HUES64 (cell line): ENCODE measurements around the gene NDUFAF3.

Source experiments
- H3K27ac ChIP-seq: 2 replicates; pipeline ENCODE4 v1.7.0; 2013; ENCODE audit warnings: low read depth, low read length, inconsistent platforms
- H3K27me3 ChIP-seq: 2 replicates; pipeline ENCODE4 v1.6.1; 2013; ENCODE audit warnings: mild to moderate bottlenecking, low read length; ENCODE audit not compliant: insufficient read depth
- H3K36me3 ChIP-seq: 2 replicates; pipeline ENCODE4 v1.6.1; 2013; ENCODE audit warnings: mild to moderate bottlenecking, low read length; ENCODE audit not compliant: insufficient read depth
- H3K4me1 ChIP-seq: 2 replicates; pipeline ENCODE4 v1.6.1; 2013; ENCODE audit warnings: mild to moderate bottlenecking, low read length, moderate library complexity; ENCODE audit not compliant: insufficient read depth
- H3K4me3 ChIP-seq: 2 replicates; pipeline ENCODE4 v1.5.1; 2013; ENCODE audit warnings: mild to moderate bottlenecking, low read length, moderate library complexity
- H3K9ac ChIP-seq: 2 replicates; pipeline ENCODE4 v1.6.1; 2013; ENCODE audit warnings: mild to moderate bottlenecking, low read depth, low read length
- H3K9me3 ChIP-seq: 2 replicates; pipeline ENCODE4 v1.6.1; 2013; ENCODE audit warnings: low read depth, low read length; ENCODE audit not compliant: insufficient read depth
- WGBS: fragments of 150-250, 120-280 bp; methylation state at CpG from one replicate; pipeline ENCODE4 v1.1.7; 2013; ENCODE audit warnings: missing lambda C conversion rate; 5-methylcytosine and 5-hydroxymethylcytosine counted together

Gene NDUFAF3

DNA sequence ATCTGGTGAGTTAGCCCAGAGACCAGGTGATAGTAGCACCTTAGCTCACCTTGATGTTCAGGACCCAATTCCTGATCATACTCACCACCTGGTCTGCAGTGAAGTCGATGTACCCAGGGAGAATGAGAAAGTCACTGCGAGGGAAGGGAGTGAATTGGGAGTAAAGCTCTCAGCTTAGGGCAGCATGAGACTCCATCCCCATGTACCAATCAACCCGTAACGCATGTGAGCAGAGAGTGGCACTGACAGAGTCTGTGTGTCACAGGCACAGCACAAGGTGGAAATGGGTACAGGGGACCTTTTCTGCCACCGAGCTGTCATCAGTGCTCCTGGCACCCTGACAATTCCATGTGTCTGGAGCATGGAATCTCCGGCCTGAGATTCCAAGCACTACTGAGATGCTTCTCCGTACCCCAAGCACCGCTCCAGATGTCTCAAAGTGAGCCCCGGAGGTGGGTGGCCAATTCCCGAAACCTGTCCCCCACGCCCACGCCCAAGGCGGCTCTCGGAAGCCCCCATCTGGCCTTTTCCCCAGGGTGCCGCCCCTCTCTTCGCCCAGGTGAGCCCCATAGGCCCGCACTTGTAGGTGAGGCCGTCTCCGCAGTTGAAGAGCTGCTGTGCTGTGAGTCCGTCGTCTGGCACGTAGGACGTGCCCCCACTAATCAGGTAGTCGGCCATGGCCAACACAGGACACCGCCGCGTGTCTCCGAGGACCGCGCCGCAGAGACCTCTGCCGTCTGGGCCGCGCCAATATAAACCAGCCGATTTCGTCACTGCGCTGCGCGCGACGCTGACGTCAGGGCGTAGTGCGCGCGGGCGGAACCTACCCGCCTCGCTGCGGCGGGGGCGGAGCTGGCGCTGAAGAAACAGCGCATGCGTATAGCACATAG lies 7.0 kb downstream of the NDUFAF3 start, which contains the start of gene IMPDH2:
Gene IMPDH2, minus strand, starts transcription at position 726 of the 890 bp plus-strand sequence. Its CDS starts 48 bp downstream, at position 678.
- peaks cover 86% of the 10 kb centered on the region for H3K36me3 ChIP-seq

DNA sequence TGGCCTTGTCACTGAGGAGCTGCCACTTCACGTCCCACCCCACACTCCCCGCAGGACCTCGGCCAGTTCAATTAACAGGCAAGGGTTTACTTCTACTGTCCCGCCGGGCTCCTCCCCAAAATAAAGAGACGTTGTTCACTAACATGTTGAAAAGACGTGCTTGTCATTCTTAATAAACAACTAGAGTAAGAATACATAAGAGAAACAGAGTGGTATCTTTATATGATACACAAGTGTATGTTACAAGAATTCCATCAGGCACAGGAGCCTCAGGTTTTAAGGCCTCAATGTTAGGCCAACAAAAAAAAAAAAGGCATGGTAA lies 7.6 kb downstream of the NDUFAF3 start:
- Histone ChIP-seq H3K4me3 (no peak overlapping the region), H3K36me3 (peaks cover 86% of the 10 kb centered on the region), H3K9me3 (no peaks in the 10 kb centered on the region), H3K4me1 (peaks cover 6% of the 10 kb centered on the region; the same call in 1 of the 2 replicates), H3K27me3 (no peaks in the 10 kb centered on the region), H3K9ac (no peak overlapping the region), H3K27ac (peak overlapping the region; percentile 42; the same call in 1 of the 2 replicates)
- 1% methylated on average over 5 of the region's 7 CpGs for WGBS

More for the DNA sequence above, 7.0 kb downstream of the NDUFAF3 start, which contains the start of gene IMPDH2:
- Histone ChIP-seq H3K4me1 (peaks cover 6% of the 10 kb centered on the region; the same call in 1 of the 2 replicates), H3K9ac (peak within 1 kb of the TSS; percentile 86), H3K27ac (peak within 1 kb of the TSS; percentile 74), H3K9me3 (no peaks in the 10 kb centered on the region), H3K27me3 (no peaks in the 10 kb centered on the region), H3K4me3 (peak within 1 kb of the TSS; percentile 71)
- WGBS, result 6% methylated on average over 54 of the region's 55 CpGs

DNA sequence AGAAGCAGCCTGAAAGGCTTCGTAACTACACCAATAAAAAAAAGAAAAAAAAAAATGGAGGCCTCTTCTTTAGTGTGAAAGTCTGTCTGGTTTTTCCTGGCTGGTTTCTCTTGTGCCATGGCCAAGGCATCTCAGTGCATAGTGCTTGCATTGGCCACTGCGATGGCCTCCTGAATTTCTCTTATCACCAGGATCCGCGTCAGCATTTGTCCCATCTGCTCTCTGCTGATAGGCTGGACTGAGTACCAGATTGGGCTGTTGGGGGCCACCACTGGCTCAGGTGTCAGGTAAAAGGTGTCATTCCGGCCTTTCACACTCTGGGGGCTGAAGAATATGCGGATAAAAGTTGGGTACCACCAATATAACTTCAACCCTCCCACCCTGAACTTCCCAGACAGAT lies 8.4 kb downstream of the NDUFAF3 start:
- Histone ChIP-seq H3K9me3 (no peaks in the 10 kb centered on the region), H3K27me3 (no peaks in the 10 kb centered on the region)
- 97% methylated on average over 6 of the region's 6 CpGs for WGBS

DNA sequence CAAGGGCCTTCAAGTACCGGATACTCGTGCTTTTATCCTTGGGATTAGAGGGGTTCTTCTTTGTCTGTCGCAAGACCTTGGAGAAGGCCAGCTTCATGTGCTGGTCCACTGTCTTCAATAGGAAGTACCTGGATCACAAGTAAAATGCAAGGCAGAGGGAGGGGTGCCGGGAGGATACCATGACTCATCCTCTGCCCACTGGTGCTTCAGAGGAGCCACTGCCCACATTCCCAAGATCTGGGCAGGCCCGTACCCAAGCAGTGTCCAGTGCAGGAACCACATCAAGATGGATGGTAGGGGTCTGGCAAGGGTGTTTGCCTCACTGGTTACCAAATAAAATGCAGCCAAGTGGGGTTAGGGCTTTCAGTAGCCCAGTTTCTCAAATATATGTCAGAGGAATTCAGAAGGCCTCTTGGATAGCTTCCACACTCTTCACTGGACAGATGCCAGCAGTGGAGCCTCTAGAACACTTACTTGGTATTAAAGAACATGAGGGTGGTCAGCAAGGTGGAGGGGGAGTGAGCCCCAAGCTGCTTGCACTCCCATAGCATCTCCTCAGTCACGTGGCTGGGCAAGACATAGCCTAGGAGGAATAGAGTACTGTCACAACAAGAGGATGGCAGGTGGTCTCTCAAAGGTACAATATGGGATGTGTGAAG lies 10.9 kb downstream of the NDUFAF3 start:
- WGBS, result 92% methylated on average over 6 of the region's 6 CpGs
- Histone ChIP-seq H3K27ac (no peak overlapping the region), H3K4me1 (peaks cover 6% of the 10 kb centered on the region; the same call in 1 of the 2 replicates), H3K27me3 (no peaks in the 10 kb centered on the region), H3K9ac (no peak overlapping the region), H3K4me3 (no peak overlapping the region), H3K36me3 (peaks cover 85% of the 10 kb centered on the region), H3K9me3 (no peaks in the 10 kb centered on the region)

More for the DNA sequence above, 8.4 kb downstream of the NDUFAF3 start:
- peaks cover 86% of the 10 kb centered on the region for H3K36me3 ChIP-seq
- H3K9ac ChIP-seq, result no peak overlapping the region
- no peak overlapping the region for H3K27ac ChIP-seq
- no peak overlapping the region for H3K4me3 ChIP-seq
- peaks cover 6% of the 10 kb centered on the region; the same call in 1 of the 2 replicates for H3K4me1 ChIP-seq

DNA sequence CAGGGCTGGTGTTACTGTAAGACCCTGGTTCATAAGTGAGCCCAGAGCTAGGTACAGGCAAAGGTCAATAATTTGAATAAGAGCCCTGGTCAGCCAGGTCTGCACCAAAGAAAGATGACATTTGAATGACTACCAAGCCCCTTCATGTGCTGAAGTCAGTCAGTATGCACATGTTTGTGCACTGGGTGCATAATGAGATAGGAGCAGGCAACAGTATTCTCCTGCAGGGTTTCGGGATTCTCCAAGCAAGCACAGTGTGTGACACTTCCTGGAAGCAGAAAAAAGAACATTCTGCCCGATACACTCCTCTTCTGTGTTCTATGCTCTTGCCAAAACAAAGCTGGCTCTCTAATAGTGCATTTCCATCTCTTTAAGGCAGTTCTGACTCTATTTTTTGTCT lies 12.7 kb downstream of the NDUFAF3 start:
- H3K36me3 ChIP-seq, result peaks cover 92% of the 10 kb centered on the region
- no peak overlapping the region for H3K9ac ChIP-seq
- no peak overlapping the region for H3K4me3 ChIP-seq
- no peaks in the 10 kb centered on the region for H3K9me3 ChIP-seq
- H3K4me1 ChIP-seq, result no peaks in the 10 kb centered on the region
- 95% methylated on average over 2 of the region's 2 CpGs for WGBS
- H3K27ac ChIP-seq, result no peak overlapping the region
- H3K27me3 ChIP-seq, result no peaks in the 10 kb centered on the region

DNA sequence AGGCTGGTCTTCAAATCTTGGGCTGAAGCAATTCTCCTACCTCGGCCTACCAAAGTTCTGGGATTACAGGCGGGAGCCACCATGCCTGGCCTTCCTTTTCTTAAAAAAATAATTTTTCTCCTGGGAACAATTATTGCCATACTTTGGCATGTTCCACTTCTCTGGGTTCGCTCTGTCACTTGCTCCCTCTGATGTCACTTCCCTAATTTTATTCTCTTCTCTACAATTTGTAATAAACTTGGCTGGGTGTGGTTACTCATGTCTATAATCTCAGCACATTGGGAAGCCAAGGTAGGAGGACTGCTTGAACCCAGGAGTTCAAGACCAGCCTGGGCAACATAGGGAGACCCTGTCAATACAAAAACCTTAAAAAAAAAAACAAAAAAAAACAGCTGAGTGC lies 13.4 kb downstream of the NDUFAF3 start:
- Histone ChIP-seq H3K4me3 (no peak overlapping the region), H3K27me3 (no peaks in the 10 kb centered on the region), H3K9ac (no peak overlapping the region), H3K36me3 (peaks cover 90% of the 10 kb centered on the region), H3K4me1 (no peaks in the 10 kb centered on the region), H3K27ac (no peak overlapping the region), H3K9me3 (no peaks in the 10 kb centered on the region)
- 98% methylated on average over 3 of the region's 3 CpGs for WGBS

DNA sequence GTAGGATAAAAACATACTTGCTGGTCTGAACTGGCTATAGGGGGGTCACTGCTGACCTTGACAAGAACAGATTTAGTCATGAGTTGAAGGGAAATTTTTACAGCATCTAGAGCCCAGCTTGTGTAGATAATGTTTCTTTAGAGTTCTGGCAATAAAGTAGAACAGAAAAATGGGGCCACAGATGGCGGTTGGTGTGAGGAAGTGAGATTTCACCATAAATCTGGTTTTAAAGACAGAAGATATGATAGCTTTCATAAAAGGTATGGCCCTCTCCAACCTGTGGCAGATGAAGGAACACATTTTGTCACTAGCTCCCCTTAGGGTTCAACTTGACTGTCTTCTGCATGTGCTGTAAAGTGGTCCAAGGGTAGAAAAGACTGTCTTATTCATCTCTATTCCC lies 31.6 kb downstream of the NDUFAF3 start:
- Histone ChIP-seq H3K27ac (no peak overlapping the region), H3K27me3 (no peaks in the 10 kb centered on the region), H3K36me3 (peaks cover 81% of the 10 kb centered on the region), H3K4me1 (no peaks in the 10 kb centered on the region), H3K9ac (no peak overlapping the region), H3K9me3 (no peaks in the 10 kb centered on the region), H3K4me3 (no peak overlapping the region)
- WGBS, result 90% methylated on average over 1 of the region's 1 CpG

DNA sequence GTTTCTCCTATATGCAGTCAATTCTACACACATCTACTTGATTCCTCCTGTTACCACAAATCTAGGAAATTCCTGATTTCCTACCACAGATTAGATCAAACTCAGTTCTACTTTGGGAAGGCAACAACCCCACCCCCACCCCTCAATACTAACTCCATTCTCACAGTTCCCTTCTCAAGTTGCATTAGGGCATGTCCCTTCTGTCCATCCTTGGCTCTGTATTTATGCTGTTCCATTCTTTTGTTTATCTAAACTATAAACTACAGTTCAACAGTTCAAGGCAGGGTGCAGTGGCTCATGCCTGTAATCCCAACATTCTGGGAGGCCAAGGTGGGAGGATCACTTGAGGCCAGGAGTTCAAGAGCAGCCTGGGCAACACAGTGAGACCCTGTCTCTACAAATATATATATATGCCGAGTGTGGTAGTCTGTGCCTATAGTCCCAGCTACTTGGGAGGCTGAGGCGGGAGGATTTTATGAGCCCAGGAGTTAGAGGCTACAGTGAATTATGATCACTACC lies 32.5 kb downstream of the NDUFAF3 start:
- Histone ChIP-seq H3K9me3 (no peaks in the 10 kb centered on the region), H3K4me1 (no peaks in the 10 kb centered on the region), H3K4me3 (no peak overlapping the region), H3K9ac (no peak overlapping the region), H3K27ac (no peak overlapping the region), H3K27me3 (no peaks in the 10 kb centered on the region), H3K36me3 (peaks cover 75% of the 10 kb centered on the region)
- WGBS, result 100% methylated on average over 2 of the region's 2 CpGs

DNA sequence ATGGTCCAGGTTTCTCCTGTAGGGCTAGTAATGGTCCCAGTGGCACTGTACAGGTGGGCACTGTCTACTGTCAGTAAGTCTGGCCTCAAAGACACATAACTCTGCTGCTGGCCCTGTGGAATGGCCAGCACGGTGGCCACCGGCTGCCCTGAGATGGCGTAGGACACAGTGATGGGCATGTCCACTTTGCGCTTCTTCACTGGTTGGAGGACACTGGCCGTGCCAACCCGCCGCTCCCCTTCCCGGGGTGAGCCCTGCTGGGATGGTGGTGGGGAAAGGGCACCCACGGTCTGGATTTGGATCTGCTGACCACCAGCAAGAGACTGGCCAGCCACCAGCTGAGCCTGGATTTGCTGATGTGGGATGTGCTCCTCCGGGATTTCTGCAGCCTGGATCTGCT lies 35.3 kb downstream of the NDUFAF3 start:
- H3K27ac ChIP-seq, result no peak overlapping the region
- no peaks in the 10 kb centered on the region for H3K4me1 ChIP-seq
- whole genome bisulfite sequencing, result 96% methylated on average over 10 of the region's 10 CpGs
- no peak overlapping the region for H3K4me3 ChIP-seq
- H3K36me3 ChIP-seq, result peaks cover 75% of the 10 kb centered on the region
- no peaks in the 10 kb centered on the region for H3K27me3 ChIP-seq
- H3K9me3 ChIP-seq, result no peaks in the 10 kb centered on the region
- no peak overlapping the region for H3K9ac ChIP-seq

DNA sequence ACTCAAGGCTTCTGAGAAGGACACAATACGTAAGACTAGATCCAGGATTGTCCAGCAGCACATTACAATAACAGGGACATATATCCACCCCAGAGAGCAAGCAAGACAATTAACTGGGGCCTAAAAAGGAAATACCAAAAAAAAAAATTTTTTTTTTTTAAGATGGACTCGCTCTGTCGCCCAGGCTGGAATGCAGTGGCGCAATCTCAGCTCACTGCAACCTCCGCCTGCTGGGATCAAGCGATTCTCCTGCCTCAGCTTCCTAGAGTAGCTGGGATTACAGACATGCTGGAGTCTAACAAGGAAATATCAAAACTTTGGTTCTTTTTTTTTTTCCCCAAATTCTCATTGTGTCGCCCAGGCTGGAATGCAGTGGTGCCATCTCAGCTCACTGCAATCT lies 36.1 kb downstream of the NDUFAF3 start:
- Histone ChIP-seq H3K9me3 (no peaks in the 10 kb centered on the region), H3K27me3 (no peaks in the 10 kb centered on the region), H3K4me1 (no peaks in the 10 kb centered on the region), H3K9ac (no peak overlapping the region), H3K27ac (no peak overlapping the region), H3K36me3 (peaks cover 74% of the 10 kb centered on the region), H3K4me3 (no peak overlapping the region)
- 95% methylated on average over 7 of the region's 7 CpGs for WGBS
